WI38 (cell line): ENCODE measurements around the gene TPM2.

Experiments
- H3K4me3 ChIP-seq: 2 replicates; pipeline ENCODE4 v1.5.1; 2011; ENCODE audit warnings: low read depth, mild to moderate bottlenecking, control low read depth, low read length
- TF ChIP-seq, protein P1 (sequence below): IDR thresholded peaks from 2 replicates; pipeline ENCODE4 v1.5.1; 2012; ENCODE audit warnings: low read depth, mild to moderate bottlenecking, control low read depth, low read length

Gene TPM2

DNA sequence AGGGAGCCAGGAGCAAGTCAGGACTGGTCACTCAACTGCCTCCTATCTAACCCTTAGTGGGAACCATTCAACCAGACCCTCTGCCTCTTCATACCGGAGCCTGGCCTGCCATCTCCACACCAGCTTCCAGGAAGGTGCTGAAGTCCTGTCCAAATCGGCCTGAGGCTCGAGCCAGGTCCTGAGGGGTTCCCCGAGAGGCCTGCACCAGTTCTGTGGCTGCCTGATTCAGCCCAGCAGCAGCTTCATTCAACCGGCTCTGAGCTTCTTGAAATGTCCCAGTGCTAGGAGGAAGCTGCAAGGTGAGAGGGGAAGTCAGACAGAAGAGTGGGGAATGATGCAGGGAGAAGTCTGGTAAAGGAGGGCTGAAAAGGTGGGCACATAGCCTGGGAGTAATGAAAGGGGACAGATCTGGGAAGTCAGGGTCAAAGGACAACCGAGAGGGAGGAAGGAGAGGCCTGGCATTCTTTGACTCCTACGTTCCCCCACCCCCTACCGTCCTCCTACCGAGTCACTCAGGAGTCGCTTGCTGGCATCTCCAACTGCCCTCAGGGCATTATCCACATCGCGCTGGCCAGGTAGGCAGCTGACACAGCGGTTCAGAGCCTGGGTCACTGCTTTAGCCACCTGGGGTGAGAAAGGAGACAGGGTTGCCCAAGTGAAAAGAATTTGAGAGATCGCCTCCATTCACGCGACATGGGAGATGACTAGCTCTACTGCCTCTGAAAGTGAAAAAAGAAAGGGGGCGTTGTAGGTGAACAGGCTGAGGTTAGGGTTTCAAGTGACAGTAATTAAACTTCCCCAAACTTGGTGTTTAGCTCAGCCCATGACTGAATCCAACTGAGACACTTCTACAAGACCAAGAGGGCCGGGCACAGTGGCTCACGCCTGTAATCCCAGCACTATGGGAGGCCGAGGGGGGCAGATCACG is 22.0 kb upstream of the TPM2 start:
- TF ChIP-seq, protein P1, sequence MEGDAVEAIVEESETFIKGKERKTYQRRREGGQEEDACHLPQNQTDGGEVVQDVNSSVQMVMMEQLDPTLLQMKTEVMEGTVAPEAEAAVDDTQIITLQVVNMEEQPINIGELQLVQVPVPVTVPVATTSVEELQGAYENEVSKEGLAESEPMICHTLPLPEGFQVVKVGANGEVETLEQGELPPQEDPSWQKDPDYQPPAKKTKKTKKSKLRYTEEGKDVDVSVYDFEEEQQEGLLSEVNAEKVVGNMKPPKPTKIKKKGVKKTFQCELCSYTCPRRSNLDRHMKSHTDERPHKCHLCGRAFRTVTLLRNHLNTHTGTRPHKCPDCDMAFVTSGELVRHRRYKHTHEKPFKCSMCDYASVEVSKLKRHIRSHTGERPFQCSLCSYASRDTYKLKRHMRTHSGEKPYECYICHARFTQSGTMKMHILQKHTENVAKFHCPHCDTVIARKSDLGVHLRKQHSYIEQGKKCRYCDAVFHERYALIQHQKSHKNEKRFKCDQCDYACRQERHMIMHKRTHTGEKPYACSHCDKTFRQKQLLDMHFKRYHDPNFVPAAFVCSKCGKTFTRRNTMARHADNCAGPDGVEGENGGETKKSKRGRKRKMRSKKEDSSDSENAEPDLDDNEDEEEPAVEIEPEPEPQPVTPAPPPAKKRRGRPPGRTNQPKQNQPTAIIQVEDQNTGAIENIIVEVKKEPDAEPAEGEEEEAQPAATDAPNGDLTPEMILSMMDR: no peak
- H3K4me3 ChIP-seq: no peak overlapping the region

DNA sequence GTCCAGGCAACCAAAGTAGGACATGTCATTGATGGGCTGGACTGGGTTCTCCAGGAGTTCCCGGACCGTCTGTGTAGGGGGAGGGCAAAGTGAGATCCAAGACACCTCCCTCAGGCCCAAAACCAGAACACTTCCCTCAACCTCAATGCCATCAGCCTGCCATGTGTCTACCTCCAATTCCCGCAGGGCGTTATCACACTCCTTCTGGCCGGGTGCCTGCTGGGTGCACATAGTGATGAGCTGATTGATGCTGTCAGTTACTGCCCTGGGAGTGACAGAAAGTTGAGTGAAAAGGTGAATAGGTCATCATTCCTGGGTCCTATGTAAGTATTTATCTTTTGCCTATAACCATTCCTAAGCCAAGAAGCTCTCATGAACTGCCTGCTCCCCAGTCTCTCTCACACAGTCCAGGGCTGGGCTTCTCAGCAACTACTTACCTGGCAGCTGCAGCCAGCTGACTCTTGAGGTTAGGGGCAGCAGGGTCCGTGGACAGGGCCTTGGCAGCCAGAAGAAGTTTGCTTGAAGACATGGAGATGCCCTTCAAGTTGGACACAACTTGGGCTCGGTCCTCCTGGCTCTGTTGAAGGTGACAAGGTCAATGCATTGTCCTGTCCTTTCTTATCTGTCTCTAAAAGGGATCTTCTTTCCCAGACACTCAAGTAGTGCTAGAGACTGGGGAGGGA is 21.2 kb upstream of the TPM2 start:
- TF ChIP-seq, protein P1: no peak
- no peak overlapping the region for H3K4me3 ChIP-seq

DNA sequence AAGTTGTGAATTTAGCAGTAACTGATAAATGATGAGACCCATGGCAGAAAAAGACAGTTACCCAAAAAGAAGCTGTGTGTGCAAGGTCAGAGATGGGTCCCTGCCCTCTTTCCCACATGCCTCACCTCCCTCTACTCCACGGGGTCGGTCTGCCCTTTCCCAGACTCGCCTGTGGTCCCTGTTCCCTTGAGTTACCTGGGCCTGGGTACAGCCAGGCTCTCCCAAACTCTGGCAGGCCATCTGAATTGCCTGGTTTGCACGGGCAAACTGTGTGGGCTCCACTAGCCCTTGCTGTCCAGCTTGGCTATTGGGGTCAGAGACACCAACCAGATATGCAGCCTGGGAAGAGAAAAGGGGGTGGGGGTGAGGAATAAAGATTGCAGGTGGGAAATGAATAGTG is 18.4 kb upstream of the TPM2 start:
- TF ChIP-seq, protein P1: no peak
- no peak overlapping the region for H3K4me3 ChIP-seq

DNA sequence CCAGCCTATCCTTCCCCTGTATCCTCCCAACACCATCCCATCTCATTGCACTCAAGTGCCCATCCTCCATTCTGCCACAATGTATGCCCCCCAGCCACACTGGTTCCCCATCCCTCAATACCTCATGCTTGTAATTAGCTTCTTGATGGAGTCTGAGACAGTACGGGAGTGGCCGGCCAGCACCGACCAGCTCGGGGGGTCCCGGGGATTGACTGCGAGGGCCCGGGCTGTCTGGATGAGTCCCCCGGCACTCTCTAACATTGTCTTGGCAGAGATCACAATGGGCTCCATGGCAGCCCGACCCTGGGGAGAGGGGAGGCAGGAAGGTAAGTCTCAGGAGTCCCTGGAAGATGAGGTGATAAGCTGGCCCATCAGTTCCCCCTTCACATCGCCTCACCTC is 17.2 kb upstream of the TPM2 start:
- no peak overlapping the region for H3K4me3 ChIP-seq
- TF ChIP-seq, protein P1: no peak

DNA sequence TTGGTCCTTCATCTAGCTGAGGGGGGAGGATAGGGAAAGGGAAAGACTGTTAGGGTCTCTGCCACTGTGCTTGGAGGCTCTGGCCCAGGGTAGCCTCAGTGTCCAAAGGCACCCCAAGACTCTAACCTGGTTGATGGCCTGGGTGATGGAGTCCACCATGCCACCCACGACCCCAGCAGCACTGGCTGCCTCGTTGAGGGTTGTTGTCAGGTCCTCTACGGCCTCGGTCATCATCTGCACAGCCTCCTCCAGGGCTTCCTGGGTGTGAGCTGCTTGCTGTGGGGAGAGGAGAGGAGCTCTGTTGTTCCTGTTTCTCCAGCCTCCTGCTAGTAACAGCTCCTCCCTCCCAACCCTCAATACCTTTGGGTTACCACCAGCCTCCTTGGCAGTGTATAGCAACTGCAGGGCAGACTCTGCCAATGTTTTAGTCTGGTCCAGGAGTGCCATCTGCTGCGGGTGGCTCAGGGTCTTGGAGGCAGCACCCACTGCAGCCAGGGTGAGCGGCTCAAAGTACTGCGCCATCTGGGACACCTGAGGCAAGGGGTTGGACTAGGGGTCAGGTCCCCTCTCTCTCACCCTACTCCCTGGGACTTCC is 16.2 kb upstream of the TPM2 start:
- H3K4me3 ChIP-seq: no peak overlapping the region
- TF ChIP-seq, protein P1: no peak

DNA sequence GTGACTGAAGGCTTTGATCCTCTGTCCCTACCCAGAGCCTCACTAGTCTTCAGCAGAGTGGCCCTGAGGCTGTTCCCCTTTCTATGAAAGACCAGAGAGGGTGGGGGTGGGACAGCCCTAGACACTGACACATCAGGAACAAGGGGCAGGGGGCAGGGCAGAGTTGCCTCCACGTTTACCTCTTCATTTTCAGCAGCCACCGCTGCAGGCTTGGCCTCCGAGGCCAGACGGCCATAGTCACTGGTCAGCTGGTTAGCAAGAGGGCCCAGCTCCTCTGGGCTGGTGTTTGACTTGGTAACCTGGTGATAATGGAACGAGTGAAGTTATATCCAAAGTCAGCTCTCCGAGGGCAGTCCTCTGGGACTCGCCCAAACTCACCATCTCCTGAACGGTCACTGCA is 15.6 kb upstream of the TPM2 start:
- TF ChIP-seq, protein P1: no peak
- no peak overlapping the region for H3K4me3 ChIP-seq
